ENCODE measurements around the gene ZNF208.

DNA sequence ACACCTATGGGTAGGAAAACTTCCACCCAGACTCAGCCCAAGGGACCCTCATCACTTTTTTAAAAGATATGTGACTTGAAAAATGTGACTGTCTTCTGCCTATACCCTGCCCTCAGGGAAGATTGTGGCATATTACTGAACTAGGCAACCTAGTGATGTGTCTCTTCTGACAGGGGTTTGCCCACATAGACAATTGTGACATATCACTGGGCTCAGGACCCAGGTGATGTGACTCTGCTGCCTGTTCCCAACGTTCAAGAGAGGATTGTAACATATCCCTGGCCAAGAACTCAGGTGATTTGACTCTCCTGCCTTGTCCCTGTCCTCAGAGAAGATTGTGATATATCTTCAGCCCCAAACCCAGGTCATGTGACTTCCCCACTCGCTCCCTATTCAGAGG, 88.5 kb downstream of the ZNF208 start:
- TF ChIP-seq, protein P1, sequence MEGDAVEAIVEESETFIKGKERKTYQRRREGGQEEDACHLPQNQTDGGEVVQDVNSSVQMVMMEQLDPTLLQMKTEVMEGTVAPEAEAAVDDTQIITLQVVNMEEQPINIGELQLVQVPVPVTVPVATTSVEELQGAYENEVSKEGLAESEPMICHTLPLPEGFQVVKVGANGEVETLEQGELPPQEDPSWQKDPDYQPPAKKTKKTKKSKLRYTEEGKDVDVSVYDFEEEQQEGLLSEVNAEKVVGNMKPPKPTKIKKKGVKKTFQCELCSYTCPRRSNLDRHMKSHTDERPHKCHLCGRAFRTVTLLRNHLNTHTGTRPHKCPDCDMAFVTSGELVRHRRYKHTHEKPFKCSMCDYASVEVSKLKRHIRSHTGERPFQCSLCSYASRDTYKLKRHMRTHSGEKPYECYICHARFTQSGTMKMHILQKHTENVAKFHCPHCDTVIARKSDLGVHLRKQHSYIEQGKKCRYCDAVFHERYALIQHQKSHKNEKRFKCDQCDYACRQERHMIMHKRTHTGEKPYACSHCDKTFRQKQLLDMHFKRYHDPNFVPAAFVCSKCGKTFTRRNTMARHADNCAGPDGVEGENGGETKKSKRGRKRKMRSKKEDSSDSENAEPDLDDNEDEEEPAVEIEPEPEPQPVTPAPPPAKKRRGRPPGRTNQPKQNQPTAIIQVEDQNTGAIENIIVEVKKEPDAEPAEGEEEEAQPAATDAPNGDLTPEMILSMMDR (IDR thresholded peaks at IDR 0.05; ENCODE audit: low read depth, low read length) = no peak
- TF ChIP-seq, protein P2, sequence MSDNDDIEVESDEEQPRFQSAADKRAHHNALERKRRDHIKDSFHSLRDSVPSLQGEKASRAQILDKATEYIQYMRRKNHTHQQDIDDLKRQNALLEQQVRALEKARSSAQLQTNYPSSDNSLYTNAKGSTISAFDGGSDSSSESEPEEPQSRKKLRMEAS (IDR thresholded peaks at IDR 0.05; ENCODE audit: low read depth, low read length) = no peak
- no peak for TF ChIP-seq POLR2A (IDR thresholded peaks at IDR 0.05; ENCODE audit: extremely low read depth, insufficient read length)

All from NB4 (cell line).